Rectal smooth muscle tissue (tissue), 1 donor: ENCODE results near the gene FBXW5.

Experiments used
- H3K27ac ChIP-seq: one replicate; pipeline ENCODE4 v1.7.0; 2013; ENCODE audit warnings: low read depth, low read length, inconsistent platforms
- H3K27me3 ChIP-seq: one replicate; pipeline ENCODE4 v1.7.0; 2013; ENCODE audit warnings: low read length; ENCODE audit not compliant: control insufficient read depth, insufficient read depth
- H3K36me3 ChIP-seq: one replicate; pipeline ENCODE4 v1.7.0; 2013; ENCODE audit warnings: low read length; ENCODE audit not compliant: control insufficient read depth, insufficient read depth
- H3K4me1 ChIP-seq: one replicate; pipeline ENCODE4 v1.7.0; 2013; ENCODE audit warnings: low read length; ENCODE audit not compliant: control insufficient read depth, insufficient read depth
- H3K4me3 ChIP-seq: one replicate; pipeline ENCODE4 v1.7.0; 2013; ENCODE audit warnings: low read length
- H3K9ac ChIP-seq: one replicate; pipeline ENCODE4 v1.7.0; 2013; ENCODE audit warnings: low read length

FBXW5 gene

GRCh38 chr9:136947028-136947891, 2.7 kb upstream of the FBXW5 start:
- H3K27ac ChIP-seq, result no peak overlapping the region
- H3K9ac ChIP-seq, result no peak overlapping the region
- H3K27me3 ChIP-seq, result no peaks in the 10 kb centered on the region
- H3K4me1 ChIP-seq, result peaks cover 3% of the 10 kb centered on the region
- no peaks in the 10 kb centered on the region for H3K36me3 ChIP-seq
- H3K4me3 ChIP-seq, result no peak overlapping the region

- no peaks in the 10 kb centered on the region for H3K27me3 ChIP-seq
- no peak overlapping the region for H3K4me3 ChIP-seq
- peaks cover 8% of the 10 kb centered on the region for H3K36me3 ChIP-seq
- H3K4me1 ChIP-seq, result peaks cover 3% of the 10 kb centered on the region
- no peak overlapping the region for H3K9ac ChIP-seq
- no peak overlapping the region for H3K27ac ChIP-seq
Observed at GRCh38 chr9:136946228-136947027, 1.9 kb upstream of the FBXW5 start.

GRCh38 chr9:136945333-136946227, 1.0 kb upstream of the FBXW5 start:
- peaks cover 3% of the 10 kb centered on the region for H3K4me1 ChIP-seq
- H3K9ac ChIP-seq, result no peak overlapping the region
- no peak overlapping the region for H3K4me3 ChIP-seq
- no peaks in the 10 kb centered on the region for H3K27me3 ChIP-seq
- peaks cover 16% of the 10 kb centered on the region for H3K36me3 ChIP-seq
- H3K27ac ChIP-seq, result no peak overlapping the region

GRCh38 chr9:136944212-136944518, 373 bp downstream of the FBXW5 start:
- H3K36me3 ChIP-seq, result peaks cover 20% of the 10 kb centered on the region
- peak overlapping the region; percentile 53 for H3K9ac ChIP-seq
- no peaks in the 10 kb centered on the region for H3K27me3 ChIP-seq
- H3K4me1 ChIP-seq, result peaks cover 3% of the 10 kb centered on the region
- H3K4me3 ChIP-seq, result peak overlapping the region; percentile 90
- peak overlapping the region; percentile 79 for H3K27ac ChIP-seq

GRCh38 chr9:136943291-136944211, 987 bp downstream of the FBXW5 start:
- Histone ChIP-seq H3K27me3 (no peaks in the 10 kb centered on the region), H3K27ac (peak overlapping the region; percentile 79), H3K4me1 (peaks cover 3% of the 10 kb centered on the region), H3K36me3 (peaks cover 20% of the 10 kb centered on the region), H3K4me3 (peak overlapping the region; percentile 90), H3K9ac (peak overlapping the region; percentile 53)

- H3K9ac ChIP-seq, result no peak overlapping the region
- H3K4me1 ChIP-seq, result peaks cover 3% of the 10 kb centered on the region
- H3K4me3 ChIP-seq, result peak overlapping the region; percentile 90
- H3K36me3 ChIP-seq, result peaks cover 20% of the 10 kb centered on the region
- no peaks in the 10 kb centered on the region for H3K27me3 ChIP-seq
- H3K27ac ChIP-seq, result no peak overlapping the region
Observed at GRCh38 chr9:136942881-136943230, 1.7 kb downstream of the FBXW5 start.

- peaks cover 3% of the 10 kb centered on the region for H3K4me1 ChIP-seq
- peaks cover 23% of the 10 kb centered on the region for H3K36me3 ChIP-seq
- H3K27ac ChIP-seq, result no peak overlapping the region
- H3K4me3 ChIP-seq, result peak overlapping the region; percentile 90
- no peaks in the 10 kb centered on the region for H3K27me3 ChIP-seq
- no peak overlapping the region for H3K9ac ChIP-seq
Observed at GRCh38 chr9:136942112-136942880, 2.2 kb downstream of the FBXW5 start.

- no peak overlapping the region for H3K27ac ChIP-seq
- H3K4me3 ChIP-seq, result no peak overlapping the region
- peaks cover 23% of the 10 kb centered on the region for H3K36me3 ChIP-seq
- no peaks in the 10 kb centered on the region for H3K27me3 ChIP-seq
- H3K9ac ChIP-seq, result no peak overlapping the region
- peaks cover 3% of the 10 kb centered on the region for H3K4me1 ChIP-seq
Observed at GRCh38 chr9:136941231-136942111, 3.1 kb downstream of the FBXW5 start.

GRCh38 chr9:136940526-136941230, 3.9 kb downstream of the FBXW5 start:
- H3K4me1 ChIP-seq, result peaks cover 3% of the 10 kb centered on the region
- no peaks in the 10 kb centered on the region for H3K27me3 ChIP-seq
- no peak overlapping the region for H3K4me3 ChIP-seq
- peaks cover 23% of the 10 kb centered on the region for H3K36me3 ChIP-seq
- no peak overlapping the region for H3K27ac ChIP-seq
- H3K9ac ChIP-seq, result no peak overlapping the region

GRCh38 chr9:136939996-136940525, 4.5 kb downstream of the FBXW5 start:
- Histone ChIP-seq H3K27me3 (no peaks in the 10 kb centered on the region), H3K9ac (no peak overlapping the region), H3K4me3 (no peak overlapping the region), H3K27ac (no peak overlapping the region), H3K4me1 (peaks cover 3% of the 10 kb centered on the region), H3K36me3 (peaks cover 23% of the 10 kb centered on the region)
